ENCODE measurements around the gene CPTP.

The CPTP gene

DNA sequence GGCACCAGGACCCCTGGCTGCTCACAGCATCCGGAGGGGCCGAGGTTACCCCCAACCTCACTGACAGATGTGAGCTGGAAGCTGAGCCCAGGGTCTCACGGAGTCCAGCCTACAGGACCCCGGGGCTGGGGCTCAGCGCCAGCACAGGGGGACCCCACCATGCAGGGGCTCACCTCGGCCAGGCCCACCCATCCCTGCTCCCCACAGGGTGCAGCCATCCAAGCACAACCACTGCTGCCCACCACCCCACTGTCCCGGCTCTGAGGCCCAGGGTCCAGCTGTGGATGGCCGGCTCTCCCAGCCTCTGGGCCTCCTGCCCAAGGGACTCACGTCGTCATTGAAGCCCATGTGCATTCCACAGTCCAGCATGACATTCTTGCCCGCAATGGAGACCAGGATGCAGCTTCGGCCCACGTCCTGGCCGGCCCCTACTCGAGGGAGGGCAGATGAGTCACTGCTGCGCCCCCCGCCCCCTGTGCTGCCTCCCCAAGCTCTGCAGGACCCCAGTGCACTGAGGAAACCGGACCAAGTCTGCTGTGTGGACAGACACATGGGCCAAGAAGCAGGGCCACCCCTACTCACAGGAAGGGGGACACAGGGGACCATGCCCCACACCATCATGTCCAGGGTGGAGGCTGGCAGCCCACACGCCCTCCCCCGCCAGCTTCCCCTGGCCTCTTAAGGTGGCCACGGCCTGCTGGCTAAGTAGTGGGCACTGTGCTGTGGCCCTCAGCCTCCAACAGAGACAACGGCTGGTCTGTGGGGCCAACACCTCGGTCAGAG, 3.7 kb upstream of the CPTP start:
- peak; percentile 52 for DNase-seq

DNA sequence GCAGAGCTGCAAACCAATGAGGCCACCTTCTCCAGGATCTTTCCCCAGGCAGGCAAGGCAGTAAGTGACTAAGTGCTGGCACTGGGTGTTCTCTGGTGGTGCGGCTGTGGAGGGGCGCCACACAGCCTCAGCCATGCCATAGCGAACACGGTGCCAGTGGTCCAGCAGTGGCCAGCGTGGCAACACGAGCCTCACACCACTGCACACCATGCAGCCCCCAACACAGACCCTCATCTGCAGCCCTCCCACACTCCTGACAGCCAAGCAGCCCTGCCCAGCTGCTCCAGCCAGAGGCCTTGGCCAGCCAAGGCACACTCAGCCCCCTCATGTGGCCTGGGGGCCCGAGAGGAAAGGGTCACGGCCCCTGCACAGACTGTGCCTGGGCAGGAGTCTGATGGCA, 3.1 kb upstream of the CPTP start:
- DNase-seq: no peak

DNA sequence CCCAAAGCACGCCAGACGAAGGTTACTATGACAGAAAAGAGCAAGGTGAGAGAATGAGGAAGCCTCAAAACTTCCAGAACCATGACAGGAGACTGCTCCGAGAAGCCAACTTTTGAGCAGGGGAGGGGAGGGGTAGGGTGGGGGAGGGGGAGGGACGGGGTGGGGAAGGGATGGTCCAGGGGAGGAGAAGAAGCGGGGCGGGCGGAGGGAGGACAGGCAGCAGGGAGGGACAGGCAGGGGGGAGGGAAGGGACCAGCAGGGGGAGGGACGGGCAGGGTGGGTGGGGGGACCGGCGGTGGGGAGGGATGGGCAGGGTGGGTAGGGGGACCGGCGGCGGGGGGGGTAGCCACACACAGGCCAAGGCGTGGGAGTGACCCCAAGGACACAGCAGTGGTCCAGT, 2.2 kb upstream of the CPTP start:
- DNase-seq: no peak

DNA sequence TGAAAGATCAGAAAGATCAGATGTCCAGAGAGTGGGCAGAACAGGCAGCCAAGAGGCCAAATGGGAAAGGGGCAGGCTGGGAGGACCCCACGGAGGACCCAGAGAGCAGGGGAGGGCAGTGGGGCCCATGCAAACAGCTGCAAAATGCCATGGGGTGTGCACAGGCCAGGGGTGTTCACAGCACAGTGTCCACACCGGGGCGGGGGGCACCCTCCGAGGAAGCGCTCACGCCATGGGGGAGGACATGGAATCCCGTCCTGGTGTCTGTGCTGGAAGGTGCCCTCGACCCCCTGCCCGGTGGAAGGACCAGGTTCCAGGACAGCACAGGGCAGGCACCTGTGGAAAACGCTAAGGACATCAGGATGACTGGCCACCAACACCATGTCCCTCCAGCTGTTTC, 1.6 kb upstream of the CPTP start:
- DNase-seq: no peak

DNA sequence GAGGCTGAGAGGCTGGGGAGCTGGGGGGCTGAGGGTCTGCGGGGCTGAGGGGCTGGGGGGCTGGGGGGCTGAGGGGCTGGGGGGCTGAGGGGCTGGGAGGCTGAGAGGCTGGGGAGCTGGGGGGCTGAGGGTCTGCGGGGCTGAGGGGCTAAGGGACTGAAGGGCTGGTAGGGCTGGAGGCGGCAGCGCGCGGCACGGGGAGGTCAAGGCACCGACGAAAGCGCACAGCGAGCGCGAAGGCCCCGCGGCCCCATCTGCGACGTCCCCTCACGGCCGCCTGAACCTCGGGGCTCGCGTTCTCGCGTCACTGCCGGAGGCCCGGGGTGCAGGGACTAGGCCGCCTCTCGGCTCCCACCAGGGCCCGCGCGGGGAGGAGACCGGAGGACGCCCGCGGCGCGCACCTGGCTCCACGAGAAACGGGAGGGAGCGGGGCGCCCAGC, 498 bp upstream of the CPTP start:
- DNase-seq: no peak

DNA sequence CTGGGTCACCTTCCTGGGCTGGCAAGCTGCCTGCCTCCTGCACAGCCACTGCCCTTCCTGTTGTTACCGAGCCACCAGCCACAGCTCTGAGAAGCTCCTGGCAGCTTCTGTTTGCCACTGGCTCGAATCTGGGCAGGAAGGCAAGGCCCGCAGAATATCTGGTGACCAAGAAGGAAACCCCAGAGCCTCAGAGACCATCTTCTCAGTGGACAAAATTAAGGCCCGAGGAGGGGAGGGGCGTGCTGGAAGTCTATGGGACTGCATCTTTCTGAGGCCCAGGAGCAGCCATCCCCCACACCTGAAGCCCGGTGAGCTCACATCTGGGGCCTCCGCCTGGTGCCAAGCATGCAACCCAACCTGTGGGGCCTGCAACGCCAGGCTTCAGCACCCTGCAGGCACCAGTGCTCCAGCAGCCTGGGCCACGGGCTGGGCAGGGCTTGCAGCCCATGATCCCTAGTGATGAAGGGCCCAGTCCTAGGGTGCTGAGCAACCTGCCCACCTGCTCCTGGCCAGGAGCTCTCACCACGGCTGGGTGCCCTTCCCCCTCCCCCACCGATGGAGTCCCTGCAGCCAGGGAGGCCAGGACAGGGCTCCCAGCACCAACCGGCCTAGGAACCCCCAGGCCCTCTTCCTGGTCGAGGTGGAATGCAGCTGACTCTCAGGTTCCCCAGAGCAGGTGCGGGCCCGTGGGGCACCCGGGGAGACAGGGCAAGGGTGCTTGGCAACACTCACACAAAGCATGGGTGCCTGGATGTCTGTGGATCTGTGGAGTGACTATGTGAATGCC, 879 bp downstream of the CPTP start:
- DNase-seq: no peak

DNA sequence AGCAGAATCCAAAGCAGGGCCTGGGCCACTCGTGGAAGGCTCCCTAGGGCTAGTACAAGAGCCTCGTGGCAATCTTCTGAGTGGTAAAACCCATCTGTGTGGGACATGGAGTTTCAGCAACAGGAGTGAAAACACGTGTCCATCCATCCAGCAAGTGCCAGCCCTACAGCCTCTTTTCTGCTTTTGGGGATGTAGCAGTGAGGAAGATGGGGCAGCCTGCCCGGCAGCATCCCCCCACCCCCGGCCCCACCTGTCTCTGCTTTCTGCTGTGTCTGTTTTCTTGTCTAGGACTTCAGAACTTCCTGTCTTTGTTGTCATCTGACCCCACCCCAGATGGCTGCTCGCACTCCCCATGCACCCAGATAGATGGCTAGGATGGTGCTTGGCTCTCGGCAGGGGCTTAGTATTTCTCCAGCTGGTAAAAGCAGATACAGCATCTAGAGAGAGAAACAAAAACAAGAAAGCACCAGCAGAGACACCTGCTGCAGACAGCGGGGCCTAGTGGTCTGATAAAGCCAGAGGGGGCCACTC, 1.5 kb downstream of the CPTP start:
- no peak for DNase-seq

DNA sequence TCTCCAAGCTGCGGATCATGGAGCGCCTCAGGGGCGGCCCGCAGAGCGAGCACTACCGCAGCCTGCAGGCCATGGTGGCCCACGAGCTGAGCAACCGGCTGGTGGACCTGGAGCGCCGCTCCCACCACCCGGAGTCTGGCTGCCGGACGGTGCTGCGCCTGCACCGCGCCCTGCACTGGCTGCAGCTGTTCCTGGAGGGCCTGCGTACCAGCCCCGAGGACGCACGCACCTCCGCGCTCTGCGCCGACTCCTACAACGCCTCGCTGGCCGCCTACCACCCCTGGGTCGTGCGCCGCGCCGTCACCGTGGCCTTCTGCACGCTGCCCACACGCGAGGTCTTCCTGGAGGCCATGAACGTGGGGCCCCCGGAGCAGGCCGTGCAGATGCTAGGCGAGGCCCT, 2.7 kb downstream of the CPTP start:
- no peak for DNase-seq

DNA sequence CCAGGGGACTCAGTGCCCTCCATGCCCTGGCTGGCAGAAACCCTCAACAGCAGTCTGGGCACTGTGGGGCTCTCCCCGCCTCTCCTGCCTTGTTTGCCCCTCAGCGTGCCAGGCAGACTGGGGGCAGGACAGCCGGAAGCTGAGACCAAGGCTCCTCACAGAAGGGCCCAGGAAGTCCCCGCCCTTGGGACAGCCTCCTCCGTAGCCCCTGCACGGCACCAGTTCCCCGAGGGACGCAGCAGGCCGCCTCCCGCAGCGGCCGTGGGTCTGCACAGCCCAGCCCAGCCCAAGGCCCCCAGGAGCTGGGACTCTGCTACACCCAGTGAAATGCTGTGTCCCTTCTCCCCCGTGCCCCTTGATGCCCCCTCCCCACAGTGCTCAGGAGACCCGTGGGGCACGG, 3.7 kb downstream of the CPTP start:
- no peak for DNase-seq

DNA sequence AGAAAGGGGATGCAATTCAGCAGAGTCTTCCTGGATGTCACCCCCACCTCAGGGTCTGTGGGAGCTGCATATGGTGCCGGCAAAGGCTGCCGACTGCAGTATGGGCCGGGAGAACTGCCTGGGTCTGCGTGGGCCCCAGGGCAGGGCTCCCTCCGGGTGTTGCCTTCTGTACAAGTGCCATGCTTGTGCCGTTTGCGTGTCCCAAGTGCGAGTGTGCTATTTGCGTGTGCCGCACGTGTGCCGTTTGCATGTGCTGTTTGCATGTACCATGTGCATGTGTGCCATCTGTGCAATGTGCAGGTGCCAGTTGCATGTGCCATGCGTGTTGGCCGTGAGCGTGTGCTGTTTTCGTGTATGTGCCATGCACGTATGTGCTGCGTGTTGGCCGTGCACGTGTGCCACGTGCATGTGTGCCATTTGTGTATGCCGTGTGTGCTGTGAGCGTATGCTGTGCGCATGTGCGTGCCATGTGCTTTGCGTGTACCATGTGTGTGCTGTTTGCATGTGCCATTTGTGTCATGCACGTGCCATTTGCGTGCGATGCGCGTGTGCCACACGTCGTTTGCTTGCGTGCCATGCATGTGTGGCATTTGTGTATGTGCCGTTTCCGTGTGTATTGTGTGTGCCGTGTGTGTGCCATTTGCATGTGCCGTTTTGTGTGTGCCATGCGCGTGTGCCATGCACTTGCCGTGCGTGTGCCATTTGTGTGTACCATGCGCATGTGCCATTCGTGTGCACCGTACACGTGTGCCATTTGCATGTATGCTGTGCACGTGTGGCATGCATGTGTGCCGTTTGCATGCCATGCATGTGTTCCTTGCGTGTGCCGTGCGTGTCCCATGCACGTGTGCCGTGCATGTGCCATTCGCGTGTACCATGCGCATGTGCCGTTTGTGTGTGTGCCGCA, 5.0 kb downstream of the CPTP start:
- no peak for DNase-seq

DNA sequence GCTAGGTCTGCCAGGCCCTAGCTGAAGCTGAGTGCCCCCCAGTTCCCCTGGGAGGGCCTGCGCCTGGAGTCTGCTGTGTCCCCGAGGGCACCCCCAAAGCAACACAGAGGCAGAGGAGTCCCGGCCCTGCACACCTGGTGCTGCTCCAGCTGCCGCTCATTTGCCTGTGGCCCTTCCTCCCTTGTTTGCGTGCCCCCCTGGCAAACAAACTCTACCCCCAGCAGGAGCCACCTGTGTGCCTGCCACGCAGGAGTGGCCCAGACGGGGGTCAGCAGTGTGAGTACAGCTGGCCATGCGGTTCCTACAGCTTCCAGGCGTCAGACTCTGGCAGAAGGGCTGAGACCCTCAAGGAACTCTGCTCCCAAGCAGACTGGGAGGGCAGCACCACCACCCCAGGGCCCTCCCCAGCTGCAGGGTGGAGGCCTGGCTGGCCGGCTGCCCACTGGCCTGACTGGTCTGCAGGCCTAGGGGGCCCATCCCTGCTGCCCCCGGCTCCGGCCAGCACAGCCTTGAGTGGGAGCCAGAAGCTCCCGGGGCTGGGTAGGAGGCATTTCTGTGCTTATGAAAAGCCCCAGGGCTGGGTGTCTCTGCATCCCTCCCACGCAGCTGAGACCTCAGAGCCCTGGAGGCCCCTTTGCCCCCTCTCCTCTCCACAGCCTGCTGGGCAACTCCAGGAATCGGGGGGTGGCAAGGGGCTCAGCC, 5.9 kb downstream of the CPTP start:
- DNase-seq: peak; percentile 25

DNA sequence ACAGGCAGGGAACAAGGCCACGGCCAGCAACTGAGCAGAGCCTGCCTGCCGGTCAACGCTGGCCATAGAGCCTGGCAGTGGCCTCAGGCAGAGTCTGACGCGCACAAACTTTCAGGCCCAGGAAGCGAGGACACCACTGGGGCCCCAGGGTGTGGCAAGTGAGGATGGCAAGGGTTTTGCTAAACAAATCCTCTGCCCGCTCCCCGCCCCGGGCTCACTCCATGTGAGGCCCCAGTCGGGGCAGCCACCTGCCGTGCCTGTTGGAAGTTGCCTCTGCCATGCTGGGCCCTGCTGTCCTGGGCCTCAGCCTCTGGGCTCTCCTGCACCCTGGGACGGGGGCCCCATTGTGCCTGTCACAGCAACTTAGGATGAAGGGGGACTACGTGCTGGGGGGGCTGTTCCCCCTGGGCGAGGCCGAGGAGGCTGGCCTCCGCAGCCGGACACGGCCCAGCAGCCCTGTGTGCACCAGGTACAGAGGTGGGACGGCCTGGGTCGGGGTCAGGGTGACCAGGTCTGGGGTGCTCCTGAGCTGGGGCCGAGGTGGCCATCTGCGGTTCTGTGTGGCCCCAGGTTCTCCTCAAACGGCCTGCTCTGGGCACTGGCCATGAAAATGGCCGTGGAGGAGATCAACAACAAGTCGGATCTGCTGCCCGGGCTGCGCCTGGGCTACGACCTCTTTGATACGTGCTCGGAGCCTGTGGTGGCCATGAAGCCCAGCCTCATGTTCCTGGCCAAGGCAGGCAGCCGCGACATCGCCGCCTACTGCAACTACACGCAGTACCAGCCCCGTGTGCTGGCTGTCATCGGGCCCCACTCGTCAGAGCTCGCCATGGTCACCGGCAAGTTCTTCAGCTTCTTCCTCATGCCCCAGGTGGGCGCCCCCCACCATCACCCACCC, 6.7 kb downstream of the CPTP start, which contains the start of gene TAS1R3:
Gene TAS1R3 (plus strand): TSS at position 213 of the 898 bp plus-strand sequence. CDS start 66 bp downstream, at position 279.
- DNase-seq: peak; percentile 20

DNA sequence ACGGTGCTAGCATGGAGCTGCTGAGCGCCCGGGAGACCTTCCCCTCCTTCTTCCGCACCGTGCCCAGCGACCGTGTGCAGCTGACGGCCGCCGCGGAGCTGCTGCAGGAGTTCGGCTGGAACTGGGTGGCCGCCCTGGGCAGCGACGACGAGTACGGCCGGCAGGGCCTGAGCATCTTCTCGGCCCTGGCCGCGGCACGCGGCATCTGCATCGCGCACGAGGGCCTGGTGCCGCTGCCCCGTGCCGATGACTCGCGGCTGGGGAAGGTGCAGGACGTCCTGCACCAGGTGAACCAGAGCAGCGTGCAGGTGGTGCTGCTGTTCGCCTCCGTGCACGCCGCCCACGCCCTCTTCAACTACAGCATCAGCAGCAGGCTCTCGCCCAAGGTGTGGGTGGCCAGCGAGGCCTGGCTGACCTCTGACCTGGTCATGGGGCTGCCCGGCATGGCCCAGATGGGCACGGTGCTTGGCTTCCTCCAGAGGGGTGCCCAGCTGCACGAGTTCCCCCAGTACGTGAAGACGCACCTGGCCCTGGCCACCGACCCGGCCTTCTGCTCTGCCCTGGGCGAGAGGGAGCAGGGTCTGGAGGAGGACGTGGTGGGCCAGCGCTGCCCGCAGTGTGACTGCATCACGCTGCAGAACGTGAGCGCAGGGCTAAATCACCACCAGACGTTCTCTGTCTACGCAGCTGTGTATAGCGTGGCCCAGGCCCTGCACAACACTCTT, 7.6 kb downstream of the CPTP start:
- no peak for DNase-seq

- DNase-seq: no peak
Measured at GRCh38 chr1:1332774-1333480, 8.3 kb downstream of the CPTP start.

GRCh38 chr1:1333551-1334241, 9.1 kb downstream of the CPTP start:
- no peak for DNase-seq

DNA sequence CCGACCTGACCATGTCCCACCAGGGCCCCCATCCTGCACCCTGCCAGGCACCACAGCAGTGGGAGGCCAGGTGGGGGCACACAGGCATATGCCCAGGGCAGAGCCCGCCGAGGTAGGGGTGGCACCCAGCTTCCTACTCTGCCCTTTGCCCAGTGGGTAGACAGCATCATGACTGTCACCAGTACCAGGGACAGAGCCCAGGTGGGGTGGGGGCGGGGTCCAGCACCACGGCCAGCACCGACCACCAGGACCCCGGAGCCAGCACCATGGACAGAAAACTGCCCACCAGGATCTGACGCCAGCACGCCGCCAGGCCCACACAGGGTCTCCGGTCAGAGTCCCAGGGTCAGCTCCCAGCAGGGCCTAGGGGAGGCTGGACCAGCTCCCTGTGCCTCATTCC, 10.2 kb downstream of the CPTP start:
- DNase-seq: no peak

- DNase-seq: no peak
Measured at GRCh38 chr1:1335283-1335682, 10.7 kb downstream of the CPTP start.

DNA sequence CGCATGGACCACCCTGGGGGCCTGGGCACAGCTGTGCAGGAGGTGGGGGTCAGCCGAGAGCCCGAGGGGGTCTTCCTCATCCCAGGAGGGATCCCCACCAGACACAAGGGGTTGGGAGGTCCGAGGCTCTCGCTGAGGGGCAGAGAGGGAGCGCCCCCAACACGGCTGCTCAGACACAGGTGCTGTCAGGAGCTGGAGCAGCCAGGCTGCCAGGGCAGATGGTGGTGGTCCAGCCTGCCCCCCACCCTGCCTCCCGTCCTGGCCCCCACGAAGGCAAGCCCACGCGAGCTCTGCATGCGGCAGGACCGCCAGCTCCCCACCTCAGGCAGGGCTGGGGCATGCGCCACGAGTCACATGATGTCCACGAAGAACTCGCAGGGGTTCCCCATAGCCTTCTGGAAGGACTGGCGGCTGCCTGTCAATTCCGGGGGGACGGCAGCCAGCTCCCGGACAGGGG, 11.2 kb downstream of the CPTP start:
- DNase-seq: no peak

DNA sequence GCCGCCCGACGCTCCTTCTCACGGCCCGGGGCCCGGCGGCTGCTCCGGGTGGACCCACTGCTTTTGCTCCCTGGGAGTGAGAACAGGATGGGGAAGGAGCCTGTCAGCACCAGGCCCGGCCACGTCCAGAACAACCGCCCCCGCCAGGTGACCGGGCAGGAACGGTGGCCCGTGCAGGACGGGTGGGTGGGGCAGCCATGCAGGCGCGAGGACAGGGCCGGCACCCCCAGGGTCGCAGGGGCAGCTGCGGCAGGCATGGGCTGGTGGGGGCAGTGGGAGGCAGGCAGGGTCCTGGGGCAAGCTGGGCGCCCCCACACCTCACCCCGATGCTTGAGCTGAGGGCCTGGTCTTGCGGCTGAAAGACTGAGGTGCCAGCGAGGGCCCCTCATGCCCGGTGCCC, 11.8 kb downstream of the CPTP start:
- no peak for DNase-seq
